HEK293T (cell line): ENCODE measurements around the gene KCNH1.

Experiments used
- ARNT ChIP-seq: fragments of 450-650 bp; IDR thresholded peaks from 2 replicates; pipeline ENCODE4 v1.6.1; 2017; ENCODE audit warnings: mild to moderate bottlenecking
- FOXA1 ChIP-seq: fragments of 450-650 bp; IDR thresholded peaks from 2 replicates; pipeline ENCODE4 v1.6.1; 2016; ENCODE audit warnings: mild to moderate bottlenecking
- FOXK2 ChIP-seq: fragments of 450-650 bp; IDR thresholded peaks from 2 replicates; pipeline ENCODE4 v1.6.1; 2016; ENCODE audit warnings: mild to moderate bottlenecking
- L3MBTL2 ChIP-seq: fragments of 450-650 bp; conservative IDR thresholded peaks from 2 replicates; pipeline ENCODE4 v1.6.1; 2016; ENCODE audit warnings: mild to moderate bottlenecking
- PKNOX1 ChIP-seq: fragments of 450-650 bp; IDR thresholded peaks from 2 replicates; pipeline ENCODE4 v1.6.1; 2016
- SP1 ChIP-seq: fragments of 450-650 bp; IDR thresholded peaks from 2 replicates; pipeline ENCODE4 v1.6.1; 2017
- TARDBP ChIP-seq: fragments of 450-650 bp; IDR thresholded peaks from 2 replicates; pipeline ENCODE4 v1.6.1; 2016

- TF ChIP-seq FOXK2: no peak
- no peak for TF ChIP-seq L3MBTL2
- TF ChIP-seq ARNT: no peak
- TF ChIP-seq FOXA1: no peak
- no peak for TF ChIP-seq TARDBP
- no peak for TF ChIP-seq SP1
- no peak for TF ChIP-seq PKNOX1
Observed at GRCh38 chr1:210748796-210749195, 385.2 kb downstream of the KCNH1 start.
